HG03575 (cell line): ENCODE data around the gene WIPF3.

Source experiments
- ATAC-seq: cut with Tn5 transposase; IDR thresholded peaks from one replicate; pipeline ENCODE4 v1.9.1; 2021; ENCODE audit not compliant: unreplicated experiment, insufficient number of reproducible peaks, low FRiP score; ENCODE audit errors: extremely low read depth

Gene WIPF3

GRCh38 chr7:29841926-29842701, 35.8 kb downstream of the WIPF3 start:
- no peak for ATAC-seq

GRCh38 chr7:29843093-29843492, 36.8 kb downstream of the WIPF3 start:
- no peak for ATAC-seq

DNA sequence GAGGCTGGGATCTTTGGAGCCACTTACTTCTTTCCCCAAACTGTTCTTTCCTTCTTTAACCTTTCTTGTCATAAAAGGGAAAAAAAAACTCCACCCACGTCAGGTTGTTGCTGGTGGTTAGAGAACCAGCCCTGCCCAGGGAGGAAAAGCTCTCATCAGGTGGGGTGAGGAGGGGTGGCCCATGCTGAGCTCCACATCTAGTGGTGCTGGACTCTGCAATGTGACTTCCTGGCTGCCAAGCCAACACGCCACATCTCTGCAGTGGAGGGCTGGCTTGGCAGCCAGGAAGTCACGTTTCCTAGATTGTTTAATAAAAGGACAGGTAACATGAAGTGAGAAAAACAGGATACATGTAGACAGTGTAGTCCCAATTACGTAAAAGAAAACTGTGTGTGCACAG, 37.4 kb downstream of the WIPF3 start:
- no peak for ATAC-seq

- ATAC-seq, result no peak
Observed at GRCh38 chr7:29844559-29844958, 38.3 kb downstream of the WIPF3 start.

DNA sequence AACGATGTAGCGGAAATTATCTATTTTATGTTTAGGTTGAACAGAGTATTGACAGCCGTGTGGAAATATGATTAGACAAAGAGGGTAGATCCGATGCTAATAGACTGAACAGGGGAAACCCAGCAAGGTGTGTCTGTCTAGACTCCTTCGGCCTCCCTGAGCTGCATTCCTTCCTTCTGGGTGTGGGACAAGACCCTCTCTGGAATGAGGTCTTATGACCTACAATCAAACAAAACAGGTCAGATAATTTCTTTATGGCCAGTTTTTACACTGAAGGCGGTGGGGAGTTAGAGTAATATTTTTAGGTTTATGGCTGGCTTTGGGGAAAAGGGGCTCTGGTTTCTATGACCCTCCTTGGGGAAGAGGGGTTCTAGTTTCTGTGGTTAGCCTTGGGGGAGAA, 41.2 kb downstream of the WIPF3 start:
- ATAC-seq, result no peak

GRCh38 chr7:29847916-29848315, 41.6 kb downstream of the WIPF3 start:
- no peak for ATAC-seq

- no peak for ATAC-seq
Observed at GRCh38 chr7:29848941-29849340, 42.6 kb downstream of the WIPF3 start.

DNA sequence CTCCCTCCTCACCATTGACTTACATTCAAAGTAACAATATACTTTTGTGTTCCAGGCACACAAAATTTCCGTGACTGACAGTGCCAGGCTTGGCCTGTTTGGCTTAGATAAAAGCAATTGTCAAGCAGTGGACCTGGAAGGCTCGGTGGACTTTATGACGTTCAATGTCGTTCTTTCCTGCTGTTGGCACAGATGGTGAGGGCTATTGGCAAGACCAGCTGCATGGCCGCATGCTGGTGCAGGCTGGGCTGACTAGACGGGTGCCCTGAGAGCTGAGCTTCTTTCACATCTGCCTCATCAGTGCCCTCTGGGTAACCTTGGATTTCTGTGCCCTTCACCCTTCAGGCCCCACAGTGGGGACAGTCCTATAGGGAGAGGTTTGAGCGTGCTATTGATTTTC, 45.2 kb downstream of the WIPF3 start:
- ATAC-seq, result no peak

GRCh38 chr7:29852457-29852856, 46.1 kb downstream of the WIPF3 start:
- no peak for ATAC-seq

- ATAC-seq, result no peak
Observed at GRCh38 chr7:29853072-29853471, 46.8 kb downstream of the WIPF3 start.

GRCh38 chr7:29853789-29854188, 47.5 kb downstream of the WIPF3 start:
- no peak for ATAC-seq

DNA sequence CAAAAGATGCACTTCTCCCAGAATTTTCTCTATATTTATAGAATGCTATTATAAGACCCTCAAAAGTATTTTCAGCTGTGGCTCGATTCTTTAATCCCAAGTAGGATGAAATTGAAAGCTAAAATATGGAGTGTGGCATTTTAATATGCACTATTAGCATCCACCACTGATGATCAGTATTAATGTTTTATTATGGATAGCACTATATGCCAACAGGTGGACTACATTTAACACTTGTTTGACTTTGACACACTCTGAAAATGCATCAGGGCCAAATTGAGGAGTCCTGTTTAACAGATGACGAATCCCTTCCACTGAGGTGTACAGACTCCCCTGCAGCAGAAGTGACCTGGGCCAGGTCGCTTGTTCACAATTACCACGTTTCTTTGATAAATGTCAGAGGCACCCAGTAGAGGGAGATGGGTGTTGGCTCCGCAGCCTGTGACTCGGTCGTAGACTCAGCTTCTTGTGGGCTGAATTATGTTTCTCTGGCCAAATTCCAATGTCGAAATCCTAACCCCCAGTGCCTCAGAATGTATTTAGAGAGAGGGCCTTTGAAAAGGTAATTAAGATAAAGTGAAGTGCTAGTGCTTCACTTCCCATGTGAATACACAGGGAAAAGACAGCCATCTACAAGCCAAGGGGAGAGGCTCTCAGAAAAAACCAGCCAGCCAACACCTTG, 48.1 kb downstream of the WIPF3 start:
- no peak for ATAC-seq

DNA sequence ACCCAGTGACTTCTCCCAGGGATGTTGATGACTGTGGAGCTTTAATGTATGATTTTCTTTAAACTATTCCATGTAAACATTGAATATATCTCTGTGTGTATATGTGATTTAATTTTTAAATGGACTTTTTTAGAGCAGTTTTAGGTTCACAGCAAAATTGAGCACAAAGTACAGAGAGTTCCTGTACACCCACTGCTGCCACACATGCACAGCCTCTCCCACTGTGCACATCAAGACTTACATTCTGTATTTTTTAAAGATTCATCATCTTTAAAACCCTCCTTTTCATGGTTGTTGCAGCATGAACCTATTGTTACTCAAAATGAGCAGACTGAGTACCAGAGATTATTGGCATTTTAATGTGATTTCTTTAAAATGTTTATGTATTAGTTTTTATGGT, 51.3 kb downstream of the WIPF3 start:
- no peak for ATAC-seq

DNA sequence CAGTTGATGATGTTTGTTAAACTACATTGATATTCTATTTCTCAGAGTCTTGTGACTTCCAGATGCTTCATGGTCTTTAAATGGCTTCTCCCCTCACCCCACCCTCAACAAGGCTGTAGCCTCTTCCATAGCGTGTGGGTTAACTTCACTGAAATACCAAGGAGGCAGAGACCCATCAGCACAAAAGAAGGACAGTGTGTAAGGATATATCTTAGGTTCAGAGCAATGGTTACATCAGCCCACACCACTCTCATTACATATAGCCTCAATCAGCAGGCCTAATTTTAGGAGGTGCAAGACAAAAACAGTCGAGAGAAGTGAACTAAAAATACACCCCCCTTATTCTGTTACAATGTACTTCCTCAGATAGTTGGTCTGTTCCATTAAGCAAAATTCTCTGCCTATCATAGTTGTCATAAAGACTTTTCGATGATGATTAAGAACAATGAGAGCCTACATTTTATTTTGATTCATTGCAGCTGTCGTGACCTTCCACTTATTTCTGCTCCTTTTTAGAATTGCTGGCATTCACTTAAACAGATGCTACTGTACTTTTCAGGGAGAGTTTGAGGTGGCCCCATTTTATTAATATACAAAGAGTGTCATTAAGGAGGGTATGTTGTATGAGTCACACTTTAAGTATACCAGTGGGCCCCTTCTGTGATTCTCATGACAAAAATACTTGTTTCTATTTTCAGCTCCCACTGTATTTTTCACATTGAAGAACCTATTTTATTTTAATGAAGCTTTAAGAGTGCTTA, 52.1 kb downstream of the WIPF3 start:
- ATAC-seq, result no peak

- ATAC-seq, result no peak
Observed at GRCh38 chr7:29859104-29859503, 52.8 kb downstream of the WIPF3 start.

DNA sequence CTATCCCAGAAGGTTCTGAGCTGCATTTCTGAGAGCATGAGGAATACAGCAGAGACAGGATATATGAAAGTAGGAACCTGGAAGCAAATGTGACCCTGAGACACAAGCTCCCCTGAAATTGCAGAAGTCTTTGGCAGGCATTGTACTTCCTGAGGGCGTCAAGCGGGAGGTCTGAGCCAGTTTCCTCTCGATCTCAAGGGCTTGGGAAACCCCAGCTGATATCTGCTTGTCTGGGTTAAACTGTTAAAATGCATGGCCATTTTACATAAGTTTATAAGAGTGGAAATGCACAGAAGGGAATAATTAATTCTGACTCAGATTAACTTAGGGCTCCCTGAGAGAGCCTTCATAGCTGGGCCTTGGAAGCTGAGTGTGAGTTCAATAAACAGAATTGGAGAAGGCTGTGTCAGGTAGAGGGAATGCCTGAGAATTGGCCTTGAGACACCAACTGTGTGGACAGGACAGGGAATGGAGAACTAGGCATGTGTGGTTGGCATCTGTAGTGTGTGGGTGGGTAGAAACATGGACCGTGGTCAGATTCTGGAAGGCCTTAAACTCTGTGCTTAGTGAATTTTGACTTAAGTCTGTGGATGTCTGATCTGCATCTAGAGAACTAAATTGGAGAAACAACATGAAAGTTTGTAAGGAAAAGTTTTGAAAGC, 53.3 kb downstream of the WIPF3 start:
- ATAC-seq, result no peak

DNA sequence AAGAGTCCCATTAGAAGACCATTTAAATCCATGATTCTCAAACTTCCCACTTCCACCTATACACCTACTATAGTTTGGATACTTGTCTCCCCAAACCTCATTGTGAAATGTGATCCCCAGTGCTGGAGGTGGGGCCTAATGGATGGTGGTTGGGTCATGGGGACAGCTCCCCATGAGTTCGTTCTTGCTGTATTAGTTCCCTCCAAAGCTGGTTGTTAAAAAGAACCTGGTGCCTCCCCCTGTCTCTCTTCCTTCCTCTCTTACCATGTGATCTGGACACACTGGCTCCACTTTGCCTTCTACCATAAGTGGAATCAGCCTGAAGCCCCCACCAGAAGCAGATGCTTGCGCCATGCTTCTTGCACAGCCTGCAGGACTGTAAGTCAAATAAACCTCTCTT, 53.9 kb downstream of the WIPF3 start:
- no peak for ATAC-seq

DNA sequence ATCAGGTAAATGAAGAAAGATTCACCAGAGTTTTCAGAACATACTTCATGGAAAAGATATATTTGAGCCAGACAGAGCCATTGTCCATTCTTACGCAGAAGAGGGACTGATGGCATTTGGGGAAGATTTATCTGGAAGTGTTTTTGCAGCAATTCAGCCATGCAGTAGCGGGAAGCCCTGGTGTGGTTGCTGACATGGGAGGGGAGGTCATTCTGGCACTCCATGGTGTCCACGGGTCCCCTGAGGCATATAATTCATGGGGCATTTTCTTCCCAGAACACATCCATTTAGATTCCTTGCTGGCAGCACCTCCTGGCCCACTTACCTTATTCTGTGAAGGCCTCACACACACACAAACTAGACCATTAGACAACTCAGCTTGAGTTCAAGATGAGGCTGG, 55.6 kb downstream of the WIPF3 start:
- no peak for ATAC-seq

DNA sequence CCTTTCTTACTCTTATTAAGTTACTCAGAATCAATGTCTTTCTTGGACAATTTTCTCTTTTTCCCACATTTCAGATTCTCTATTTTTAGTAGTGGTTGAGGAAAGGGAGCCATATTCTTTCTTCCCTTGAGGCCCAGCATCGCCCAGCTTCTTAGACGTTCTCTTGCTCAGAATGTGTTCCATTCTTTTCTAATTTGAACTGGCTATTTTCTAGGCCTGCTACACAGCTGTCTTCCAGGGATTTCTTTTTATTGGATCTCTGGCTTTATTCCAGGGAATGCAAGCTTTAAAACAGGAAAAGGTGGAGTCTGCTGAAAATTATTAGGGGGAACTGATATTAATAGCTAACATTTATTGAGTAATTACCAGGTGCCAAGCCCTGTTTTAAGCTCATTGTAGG, 58.3 kb downstream of the WIPF3 start:
- no peak for ATAC-seq

- ATAC-seq, result no peak
Observed at GRCh38 chr7:29865526-29865925, 59.2 kb downstream of the WIPF3 start.
